Natural killer cell (primary cell): ENCODE measurements around the gene TK1. TPM values are rescaled to one million over a fixed set of nuclear protein-coding genes. Genes with fewer than 3 reads are reported as not detected.

ENCODE experiments used
- ATAC-seq, 3 donors: fragments of 150-1000 bp in 2 of 3; fragments of 200-7000 bp in 1 of 3; cut with Tn5 transposase; 1 replicate in 1 of 3; 2 replicates in 2 of 3; pipeline ENCODE4 v1.10.0; 2021; ENCODE audit warnings: mild to moderate bottlenecking in 2 of 3, moderate library complexity in 2 of 3
- DNase-seq, 2 donors: peaks; one replicate each; pipeline versions ENCODE4 v3.0.0 to v3.0.0-alpha.2; 2013 to 2021; ENCODE audit warnings: mixed read lengths in 1 of 2
- H3K27ac ChIP-seq: one replicate; pipeline ENCODE4 v1.5.1; 2013; ENCODE audit warnings: mild to moderate bottlenecking, low read length
- H3K27me3 ChIP-seq: one replicate; pipeline ENCODE4 v1.6.1; 2013; ENCODE audit warnings: low read length; ENCODE audit not compliant: control insufficient read depth, insufficient read depth
- H3K36me3 ChIP-seq: one replicate; pipeline ENCODE4 v1.6.1; 2013; ENCODE audit warnings: low read length; ENCODE audit not compliant: control insufficient read depth, insufficient read depth
- H3K4me1 ChIP-seq: one replicate; pipeline ENCODE4 v1.6.1; 2013; ENCODE audit warnings: low read length; ENCODE audit not compliant: control insufficient read depth, insufficient read depth
- H3K4me3 ChIP-seq: one replicate; pipeline ENCODE4 v1.5.1; 2013; ENCODE audit warnings: low read length
- H3K9me3 ChIP-seq: one replicate; pipeline ENCODE4 v1.6.1; 2013; ENCODE audit warnings: low read length; ENCODE audit not compliant: control insufficient read depth, insufficient read depth
- H3K27ac Mint-ChIP-seq, 2 donors: one replicate each; pipeline ENCODE4 v1.8.0; 2022; ENCODE audit warnings: mild to moderate bottlenecking in 2 of 2, mixed read lengths in 2 of 2, moderate library complexity in 1 of 2
- H3K27me3 Mint-ChIP-seq, 2 donors: one replicate each; pipeline ENCODE4 v1.8.0; 2022; ENCODE audit warnings: low read depth in 2 of 2, mixed read lengths in 2 of 2
- H3K36me3 Mint-ChIP-seq: one replicate; pipeline ENCODE4 v1.8.0; 2022; ENCODE audit warnings: mixed read lengths
- H3K4me1 Mint-ChIP-seq, 2 donors: one replicate each; pipeline ENCODE4 v1.8.0; 2022; ENCODE audit warnings: mixed read lengths in 2 of 2
- H3K4me3 Mint-ChIP-seq: one replicate; pipeline ENCODE4 v1.8.0; 2022; ENCODE audit warnings: mild to moderate bottlenecking, moderate library complexity, mixed read lengths
- H3K9me3 Mint-ChIP-seq, 2 donors: one replicate each; pipeline ENCODE4 v1.8.0; 2022; ENCODE audit warnings: mixed read lengths in 2 of 2
- WGBS: methylation state at CpG from one replicate; pipeline ENCODE4 v1.1.7; 2013; ENCODE audit warnings: missing lambda C conversion rate; ENCODE audit not compliant: insufficient coverage; 5-methylcytosine and 5-hydroxymethylcytosine counted together
- intact Hi-C: fragments of 100-400 bp; cut with micrococcal nuclease; formaldehyde crosslinking; loops from one replicate; pipeline ENCODE4 v1.14.2; 2022
- total RNA-seq, 4 donors: library from RNA; stranded (reverse); fragments of 120-200 nt in 1 of 4; gene quantifications; one replicate each; pipeline versions ENCODE4 v1.2.3 to v1.2.4, GENCODE V29; 2013 to 2022
- TF ChIP-seq, protein P1 (sequence below): fragments of 200-600 bp; IDR thresholded peaks from one replicate; pipeline ENCODE4 v1.8.0; 2022; ENCODE audit warnings: antibody characterized with exemption

Gene TK1
- total RNA-seq, 3 donors from 2014 or later (not counting 1 experiment from before 2014, with no cell fraction given), result 2.1 to 5.1 (median 3.9) TPM

DNA sequence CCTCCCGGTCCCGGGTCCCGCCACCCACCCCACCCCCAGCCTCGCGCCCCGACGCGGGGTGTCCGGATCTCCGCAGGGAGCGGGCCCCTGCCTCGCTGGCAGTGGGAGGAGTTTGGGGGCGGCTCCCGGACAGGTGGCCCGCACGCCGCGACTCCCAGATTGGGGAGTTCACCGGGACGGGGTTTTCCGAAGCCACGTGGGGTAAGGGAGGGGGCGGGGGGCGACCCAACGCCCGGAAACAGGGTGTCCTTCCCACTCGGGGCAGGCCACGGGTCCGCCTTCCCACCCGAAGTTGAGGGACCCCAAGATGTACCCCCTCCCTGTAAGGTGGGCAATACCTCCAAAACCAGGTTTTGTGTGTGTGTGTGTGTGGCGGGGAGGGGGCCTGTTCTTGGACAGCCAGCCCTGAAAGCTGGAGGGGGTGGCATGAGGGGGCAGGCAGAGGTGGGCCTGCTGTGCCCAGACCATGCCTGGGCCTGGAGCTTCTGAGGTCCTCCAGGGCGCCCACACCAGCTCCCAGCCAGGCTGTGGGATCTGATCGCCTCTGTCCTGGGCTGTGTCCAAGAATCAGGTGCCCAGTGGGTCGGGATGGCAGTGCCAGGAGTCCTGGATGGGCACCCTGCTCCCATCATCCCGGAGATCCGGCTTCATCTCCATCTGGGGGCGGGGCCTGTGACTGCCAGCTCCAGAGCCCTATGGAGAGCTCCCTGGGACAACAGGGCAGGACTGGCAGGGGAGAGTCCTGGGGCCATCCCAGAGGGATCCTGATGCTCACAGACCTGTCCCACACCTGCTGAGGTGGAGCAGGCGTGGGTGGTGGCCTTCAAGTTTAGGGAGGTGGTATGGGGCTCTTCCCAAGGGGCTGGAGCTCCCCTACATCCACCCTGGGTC is 17.7 kb downstream of the TK1 start:
- H3K9me3 ChIP-seq, result no peaks in the 10 kb centered on the region
- Mint-ChIP-seq H3K9me3 (no peaks in the 10 kb centered on the region), H3K4me3 (peak overlapping the region; percentile 42), H3K27me3 (no peaks in the 10 kb centered on the region), H3K36me3 (no peaks in the 10 kb centered on the region), H3K4me1 (peaks cover 19 to 33% of the 10 kb centered on the region in 2 donors), H3K27ac (peak overlapping the region in 1 of 2 donors; percentile 58)
- peaks cover 56% of the 10 kb centered on the region for H3K4me1 ChIP-seq
- WGBS, result 14% methylated on average over 36 of the region's 38 CpGs
- ATAC-seq (peak; percentile 25 to 43 (median 34)), DNase-seq (peak in 1 of 2 donors; percentile 85)
- peak overlapping the region; percentile 53 for H3K4me3 ChIP-seq
- TF ChIP-seq, protein P1, sequence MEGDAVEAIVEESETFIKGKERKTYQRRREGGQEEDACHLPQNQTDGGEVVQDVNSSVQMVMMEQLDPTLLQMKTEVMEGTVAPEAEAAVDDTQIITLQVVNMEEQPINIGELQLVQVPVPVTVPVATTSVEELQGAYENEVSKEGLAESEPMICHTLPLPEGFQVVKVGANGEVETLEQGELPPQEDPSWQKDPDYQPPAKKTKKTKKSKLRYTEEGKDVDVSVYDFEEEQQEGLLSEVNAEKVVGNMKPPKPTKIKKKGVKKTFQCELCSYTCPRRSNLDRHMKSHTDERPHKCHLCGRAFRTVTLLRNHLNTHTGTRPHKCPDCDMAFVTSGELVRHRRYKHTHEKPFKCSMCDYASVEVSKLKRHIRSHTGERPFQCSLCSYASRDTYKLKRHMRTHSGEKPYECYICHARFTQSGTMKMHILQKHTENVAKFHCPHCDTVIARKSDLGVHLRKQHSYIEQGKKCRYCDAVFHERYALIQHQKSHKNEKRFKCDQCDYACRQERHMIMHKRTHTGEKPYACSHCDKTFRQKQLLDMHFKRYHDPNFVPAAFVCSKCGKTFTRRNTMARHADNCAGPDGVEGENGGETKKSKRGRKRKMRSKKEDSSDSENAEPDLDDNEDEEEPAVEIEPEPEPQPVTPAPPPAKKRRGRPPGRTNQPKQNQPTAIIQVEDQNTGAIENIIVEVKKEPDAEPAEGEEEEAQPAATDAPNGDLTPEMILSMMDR, result no peak
- no peaks in the 10 kb centered on the region for H3K27me3 ChIP-seq
- intact Hi-C loops, result no loop called here
- H3K36me3 ChIP-seq, result peaks cover 10% of the 10 kb centered on the region
- peak overlapping the region; percentile 53 for H3K27ac ChIP-seq

DNA sequence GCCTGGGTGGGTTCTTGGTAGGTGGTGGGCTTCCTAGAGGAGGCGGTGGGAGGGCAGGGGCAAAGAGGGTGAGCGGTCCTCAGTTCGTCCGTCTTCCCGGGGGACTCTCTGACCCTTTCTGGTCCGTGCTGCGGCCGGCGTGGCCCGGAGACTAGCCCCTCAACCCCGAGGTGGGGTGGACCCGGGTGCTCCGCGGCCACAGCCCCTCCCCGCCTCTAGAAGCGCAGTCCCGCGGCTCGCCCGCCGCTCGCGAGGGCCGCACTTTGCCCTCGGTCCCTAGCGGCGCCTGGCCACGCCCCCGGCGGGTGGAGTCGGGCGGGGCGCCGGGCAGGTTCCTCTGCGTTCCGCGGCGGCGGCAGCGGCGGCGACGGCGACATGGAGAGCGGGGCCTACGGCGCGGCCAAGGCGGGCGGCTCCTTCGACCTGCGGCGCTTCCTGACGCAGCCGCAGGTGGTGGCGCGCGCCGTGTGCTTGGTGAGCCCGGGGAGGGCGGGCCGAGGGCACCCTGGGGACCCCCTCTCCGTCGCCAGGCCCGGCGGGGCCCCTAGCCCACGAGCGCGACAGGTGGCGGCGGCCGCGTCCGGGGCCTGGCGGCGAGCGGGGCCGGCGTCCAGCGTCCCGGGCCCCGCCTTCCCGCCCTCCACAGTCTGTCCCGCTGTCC is 18.5 kb downstream of the TK1 start, which contains the start of gene SYNGR2:
TSS of gene SYNGR2 (plus strand) at position 340 of the 661 bp plus-strand sequence. CDS start at position 376, 36 bp downstream.
- WGBS, result under 1% methylated on average over 84 of the region's 84 CpGs
- Mint-ChIP-seq H3K4me1 (peaks cover 12 to 28% of the 10 kb centered on the region in 2 donors), H3K36me3 (no peaks in the 10 kb centered on the region), H3K27ac (peak within 1 kb of the TSS in 1 of 2 donors; percentile 58), H3K27me3 (no peaks in the 10 kb centered on the region), H3K9me3 (no peaks in the 10 kb centered on the region), H3K4me3 (peak within 1 kb of the TSS; percentile 75)
- ATAC-seq (peak; percentile 94 to 95 (median 94)), DNase-seq (peak; percentile 86 to 92)
- H3K9me3 ChIP-seq, result no peaks in the 10 kb centered on the region
- H3K27me3 ChIP-seq, result no peaks in the 10 kb centered on the region
- H3K27ac ChIP-seq, result peak within 1 kb of the TSS; percentile 80
- peak within 1 kb of the TSS; percentile 53 for H3K4me3 ChIP-seq
- intact Hi-C loops, result no loop called here
- TF ChIP-seq, protein P1, result no peak
- peaks cover 10% of the 10 kb centered on the region for H3K36me3 ChIP-seq
- H3K4me1 ChIP-seq, result peaks cover 49% of the 10 kb centered on the region

DNA sequence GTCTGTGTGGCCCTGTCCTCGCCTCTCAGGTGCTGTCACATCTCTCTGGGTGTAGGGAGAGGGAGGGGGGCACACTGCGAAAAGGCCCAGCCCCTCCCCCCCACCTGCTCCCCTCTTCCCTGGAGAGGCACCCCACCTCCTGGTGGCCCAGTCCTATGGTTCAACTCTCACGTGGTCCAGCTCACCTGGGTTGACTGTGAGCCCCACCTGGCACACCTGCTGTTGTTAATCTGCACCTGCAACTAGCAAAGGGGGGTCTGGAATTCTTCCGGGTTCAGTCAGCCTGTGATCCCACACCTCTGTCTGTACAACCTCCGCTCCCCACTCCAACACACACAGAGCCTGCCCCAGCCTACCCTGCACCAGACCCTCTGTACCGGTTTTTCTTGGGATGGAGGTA is 20.4 kb downstream of the TK1 start:
- Histone ChIP-seq H3K4me3 (no peak overlapping the region), H3K36me3 (peaks cover 3% of the 10 kb centered on the region), H3K27me3 (no peaks in the 10 kb centered on the region), H3K27ac (no peak overlapping the region), H3K4me1 (peaks cover 31% of the 10 kb centered on the region), H3K9me3 (no peaks in the 10 kb centered on the region)
- Mint-ChIP-seq H3K9me3 (no peaks in the 10 kb centered on the region), H3K36me3 (no peaks in the 10 kb centered on the region), H3K4me1 (peaks cover 0 to 8% of the 10 kb centered on the region in 2 donors), H3K27me3 (no peaks in the 10 kb centered on the region), H3K27ac (no peak overlapping the region), H3K4me3 (no peak overlapping the region)
- TF ChIP-seq, protein P1, result no peak
- 65% methylated on average over 4 of the region's 6 CpGs for WGBS
- ATAC-seq, result no peak
- intact Hi-C loops, result no loop called here
- no peak for DNase-seq
